IMR-90 (cell line): ENCODE results near the gene OSBPL6. TPM values are rescaled to one million over a fixed set of nuclear protein-coding genes. Genes with fewer than 3 reads are reported as not detected.

ENCODE experiments used
- ATAC-seq: fragments of 200-7000 bp; cut with Tn5 transposase; 2 replicates; pipeline ENCODE4 v1.9.1; 2020; ENCODE audit warnings: low read depth, mild to moderate bottlenecking, moderate library complexity
- BruUV-seq: library from RNA; stranded (reverse); fragments of 400-500 nt; replicated peaks from 2 replicates; lab custom pipeline; 2021; lab: Mats Ljungman, UMichigan
- CTCF ChIA-PET: fragments of 300-600 bp; formaldehyde crosslinking; extraction: SDS; loops from one replicate; lab custom pipeline; 2021; ENCODE audit warnings: antibody characterized with exemption; lab: Yijun Ruan, JAX
- POLR2A ChIA-PET: fragments of 300-600 bp; sonication (Branson Sonifier 250); formaldehyde crosslinking; loops from one replicate; lab custom pipeline; 2022; ENCODE audit warnings: antibody characterized with exemption; ENCODE audit not compliant: unreplicated experiment; lab: Charles Lee
- DNase-seq: peaks from one replicate; pipeline ENCODE4 v3.0.0; 2013
- H2AFZ ChIP-seq: replicated peaks from 2 replicates; pipeline ENCODE3; 2013; ENCODE audit warnings: low read length, mild to moderate bottlenecking; ENCODE audit not compliant: poor library complexity
- H2AK5ac ChIP-seq: 2 replicates; pipeline ENCODE4 v1.6.1; 2013; ENCODE audit warnings: low read depth, low read length, inconsistent platforms
- H2AK9ac ChIP-seq: replicated peaks from 2 replicates; pipeline ENCODE3; 2013; ENCODE audit warnings: mild to moderate bottlenecking, low read depth, low read length, moderate library complexity; ENCODE audit not compliant: poor library complexity
- H2BK120ac ChIP-seq: 2 replicates; pipeline ENCODE4 v1.6.1; 2013; ENCODE audit warnings: low read depth, low read length, inconsistent platforms
- H2BK15ac ChIP-seq: 3 replicates; pipeline ENCODE4 v1.6.1; 2013; ENCODE audit warnings: low read depth, low read length, inconsistent platforms
- H2BK20ac ChIP-seq: 2 replicates; pipeline ENCODE4 v1.6.1; 2013; ENCODE audit warnings: low read depth, mild to moderate bottlenecking, inconsistent platforms, low read length, moderate library complexity
- H2BK5ac ChIP-seq: 2 replicates; pipeline ENCODE4 v1.6.1; 2013; ENCODE audit warnings: mild to moderate bottlenecking, low read depth, low read length, inconsistent platforms; ENCODE audit not compliant: poor library complexity, severe bottlenecking
- H3K14ac ChIP-seq: replicated peaks from 2 replicates; pipeline ENCODE4 v1.6.1; 2013; ENCODE audit warnings: low read depth, low read length, inconsistent platforms
- H3K18ac ChIP-seq: 2 replicates; pipeline ENCODE4 v1.6.1; 2013; ENCODE audit warnings: low read depth, low read length, control low read depth
- H3K23ac ChIP-seq: 2 replicates; pipeline ENCODE4 v1.6.1; 2013; ENCODE audit warnings: low read depth, low read length, inconsistent platforms
- H3K27ac ChIP-seq: 2 replicates; pipeline ENCODE4 v1.5.1; 2013; ENCODE audit warnings: mild to moderate bottlenecking, control low read depth, low read length; ENCODE audit not compliant: insufficient read depth
- H3K27me3 ChIP-seq: 2 replicates; pipeline ENCODE4 v1.6.1; 2013; ENCODE audit warnings: low read length; ENCODE audit not compliant: control insufficient read depth, insufficient read depth
- H3K36me3 ChIP-seq: 2 replicates; pipeline ENCODE4 v1.6.1; 2013; ENCODE audit warnings: low read length, mixed read lengths; ENCODE audit not compliant: control insufficient read depth, insufficient read depth
- H3K4ac ChIP-seq: 2 replicates; pipeline ENCODE4 v1.6.1; 2013; ENCODE audit warnings: low read depth, low read length, inconsistent platforms
- H3K4me1 ChIP-seq: 2 replicates; pipeline ENCODE4 v1.6.1; 2013; ENCODE audit warnings: low read length, mixed read lengths; ENCODE audit not compliant: control insufficient read depth, insufficient read depth
- H3K4me2 ChIP-seq: 2 replicates; pipeline ENCODE4 v1.6.1; 2013; ENCODE audit warnings: low read depth, mild to moderate bottlenecking, control low read depth, low read length, moderate library complexity
- H3K4me3 ChIP-seq: 2 replicates; pipeline ENCODE4 v1.5.1; 2013; ENCODE audit warnings: low read depth, mild to moderate bottlenecking, control low read depth, low read length, moderate library complexity; ENCODE audit not compliant: insufficient read depth
- H3K56ac ChIP-seq: 2 replicates; pipeline ENCODE4 v1.6.1; 2013; ENCODE audit warnings: low read length, inconsistent platforms; ENCODE audit not compliant: insufficient read depth; ENCODE audit errors: extremely low read depth
- H3K79me1 ChIP-seq, 2 experiments: 2 replicates each; pipeline ENCODE4 v1.6.1; 2013; ENCODE audit warnings: low read length in 2 of 2, inconsistent platforms in 1 of 2, low read depth in 1 of 2
- H3K9ac ChIP-seq: 2 replicates; pipeline ENCODE4 v1.6.1; 2013; ENCODE audit warnings: low read depth, low read length, control low read depth
- H3K9me1 ChIP-seq: 2 replicates; pipeline ENCODE4 v1.6.1; 2013; ENCODE audit warnings: low read length, inconsistent platforms; ENCODE audit not compliant: insufficient read depth
- H3K9me3 ChIP-seq: 2 replicates; pipeline ENCODE4 v1.6.1; 2013; ENCODE audit warnings: low read length; ENCODE audit not compliant: control insufficient read depth, insufficient read depth
- H4K20me1 ChIP-seq: 2 replicates; pipeline ENCODE4 v1.6.1; 2013; ENCODE audit warnings: low read length, inconsistent platforms; ENCODE audit not compliant: insufficient read depth
- H4K5ac ChIP-seq: 2 replicates; pipeline ENCODE4 v1.6.1; 2013; ENCODE audit warnings: mild to moderate bottlenecking, low read depth, low read length, control low read depth
- H4K8ac ChIP-seq, 2 experiments: 2 replicates each; pipeline ENCODE4 v1.6.1; 2013; ENCODE audit warnings: low read depth in 2 of 2, low read length in 2 of 2, control low read depth in 1 of 2, inconsistent platforms in 1 of 2
- H4K91ac ChIP-seq: 2 replicates; pipeline ENCODE4 v1.6.1; 2013; ENCODE audit warnings: low read depth, low read length, inconsistent platforms; ENCODE audit not compliant: insufficient read depth
- MAZ ChIP-seq: IDR thresholded peaks from 2 replicates; pipeline ENCODE4 v1.6.1; 2012; ENCODE audit warnings: low read depth, mild to moderate bottlenecking, low read length, improper control_type of control experiment, moderate library complexity, borderline replicate concordance
- POLR2A ChIP-seq: IDR thresholded peaks from 2 replicates; pipeline ENCODE4 v1.6.1; 2012; ENCODE audit warnings: mild to moderate bottlenecking, low read depth, low read length
- WGBS, 2 experiments: methylation state at CpG; one replicate each; pipeline versions ENCODE4 v1.1.5 to v1.1.7; 2013; ENCODE audit warnings: missing lambda C conversion rate in 2 of 2; ENCODE audit not compliant: insufficient read length in 1 of 2; ENCODE audit errors: extremely low coverage in 2 of 2; 5-methylcytosine and 5-hydroxymethylcytosine counted together
- dilution Hi-C: fragments of 300-500 bp; cut with HindIII; formaldehyde crosslinking; loops from one replicate; pipeline ENCODE4 v1.14.3; 2018; ENCODE audit warnings: low sequenced_read_pairs; ENCODE audit not compliant: unreplicated experiment
- in situ Hi-C: fragments of 300-500 bp; cut with MboI; formaldehyde crosslinking; loops from 3 replicates; pipeline ENCODE4 v1.14.3; 2019; ENCODE audit warnings: low sequenced_read_pairs, inconsistent platforms, mixed read lengths
- intact Hi-C: fragments of 100-400 bp; cut with micrococcal nuclease; formaldehyde crosslinking; loops from 2 replicates; pipeline ENCODE4 v1.10.0; 2022
- polyA plus RNA-seq, 3 experiments: library from polyadenylated mRNA; depleted of rRNA; stranded (reverse); fragments of >200 nt; gene quantifications; 2 replicates each; pipeline ENCODE4 v1.2.3, GENCODE V29; 2012; ENCODE audit warnings: low replicate concordance in 1 of 3
- total RNA-seq: library from RNA; depleted of rRNA; stranded (reverse); fragments of >200 nt; gene quantifications from 2 replicates; pipeline ENCODE4 v1.2.3, GENCODE V29; 2012

OSBPL6 gene
- total and polyA plus RNA-seq, 2 of the 4 experiments (the other 2 are of a cell fraction), result 3.2 to 3.7 TPM

- no TSS peak for BruUV-seq
- TF ChIP-seq MAZ, result no peak
- no peak for TF ChIP-seq POLR2A
These were observed 6.5 kb upstream of the OSBPL6 start for GRCh38 chr2:178187861-178188260.

More at GRCh38 chr2:178187861-178188260, 6.5 kb upstream of the OSBPL6 start:
- H4K8ac ChIP-seq, result no peak overlapping the region
- in situ Hi-C loops, result no loop called here
- peaks cover 2% of the 10 kb centered on the region; the same call in 1 of the 2 replicates for H3K27me3 ChIP-seq
- no peak overlapping the region for H2AK9ac ChIP-seq
- H3K4me1 ChIP-seq, result no peaks in the 10 kb centered on the region
- ChIA-PET POLR2A (no interaction called here), CTCF (no interaction called here)
- dilution Hi-C loops, result no loop called here
- H3K36me3 ChIP-seq, result no peaks in the 10 kb centered on the region
- no peak overlapping the region for H2AFZ ChIP-seq
- no peak overlapping the region for H2BK15ac ChIP-seq
- no peak overlapping the region for H3K9ac ChIP-seq
- no peak overlapping the region for H3K23ac ChIP-seq
- no peaks in the 10 kb centered on the region for H3K9me1 ChIP-seq
- no peak overlapping the region for H3K56ac ChIP-seq
- no peaks in the 10 kb centered on the region for H4K20me1 ChIP-seq
- H2BK120ac ChIP-seq, result no peak overlapping the region
- no peak overlapping the region for H3K18ac ChIP-seq
- no peak overlapping the region for H3K27ac ChIP-seq
- no peaks in the 10 kb centered on the region for H3K79me1 ChIP-seq
- intact Hi-C loops, result no loop called here
- H3K4me2 ChIP-seq, result no peak overlapping the region
- H4K5ac ChIP-seq, result no peak overlapping the region
- DNase-seq (no peak), ATAC-seq (no peak)
- H3K4me3 ChIP-seq, result no peak overlapping the region
- H3K14ac ChIP-seq, result no peak overlapping the region
- H2BK5ac ChIP-seq, result no peak overlapping the region
- H2AK5ac ChIP-seq, result no peak overlapping the region
- WGBS, 2 experiments, result no CpG with 5 or more reads among the region's 4 CpGs
- no peak overlapping the region for H3K4ac ChIP-seq
- H3K9me3 ChIP-seq, result no peaks in the 10 kb centered on the region
- H2BK20ac ChIP-seq, result no peak overlapping the region
- H4K91ac ChIP-seq, result no peak overlapping the region
